Neutrophil (primary cell): ENCODE results near the gene KAT5.
A peak's percentile ranks its signal among the peaks of the same experiment; 100 is the strongest.

ENCODE experiments used
- H3K27ac ChIP-seq: fragments of 200-600 bp; sonication (generic); 2 replicates; pipeline ENCODE4 v1.5.1; 2016; ENCODE audit warnings: mild to moderate bottlenecking, moderate library complexity
- H3K27me3 ChIP-seq: fragments of 200-600 bp; sonication (generic); 2 replicates; pipeline ENCODE4 v1.6.0; 2016; ENCODE audit warnings: mild to moderate bottlenecking
- H3K36me3 ChIP-seq: fragments of 200-600 bp; sonication (generic); 2 replicates; pipeline ENCODE4 v1.5.1; 2017
- H3K4me1 ChIP-seq, 2 experiments: fragments of 200-600 bp in 1 of 2; sonication (generic) in 1 of 2; 1 replicate in 1 of 2; 2 replicates in 1 of 2; pipeline versions ENCODE4 v1.5.1 to v1.6.1; 2013 to 2016; ENCODE audit warnings: low read depth in 1 of 2, low read length in 1 of 2, mild to moderate bottlenecking in 1 of 2, moderate library complexity in 1 of 2; ENCODE audit not compliant: control insufficient read depth in 1 of 2, insufficient read depth in 1 of 2
- H3K4me3 ChIP-seq, 2 experiments: fragments of 200-600 bp in 1 of 2; sonication (generic) in 1 of 2; 1 replicate in 1 of 2; 2 replicates in 1 of 2; pipeline ENCODE4 v1.5.1; 2013 to 2016; ENCODE audit warnings: low read depth in 1 of 2, low read length in 1 of 2, mild to moderate bottlenecking in 1 of 2, moderate library complexity in 1 of 2
- H3K9me3 ChIP-seq: fragments of 200-600 bp; sonication (generic); 2 replicates; pipeline ENCODE4 v1.5.1; 2016
- CTCF ChIP-seq: fragments of 200-600 bp; sonication (generic); IDR thresholded peaks from 2 replicates; pipeline ENCODE4 v1.5.1; 2016; ENCODE audit warnings: antibody characterized with exemption

The KAT5 gene

DNA sequence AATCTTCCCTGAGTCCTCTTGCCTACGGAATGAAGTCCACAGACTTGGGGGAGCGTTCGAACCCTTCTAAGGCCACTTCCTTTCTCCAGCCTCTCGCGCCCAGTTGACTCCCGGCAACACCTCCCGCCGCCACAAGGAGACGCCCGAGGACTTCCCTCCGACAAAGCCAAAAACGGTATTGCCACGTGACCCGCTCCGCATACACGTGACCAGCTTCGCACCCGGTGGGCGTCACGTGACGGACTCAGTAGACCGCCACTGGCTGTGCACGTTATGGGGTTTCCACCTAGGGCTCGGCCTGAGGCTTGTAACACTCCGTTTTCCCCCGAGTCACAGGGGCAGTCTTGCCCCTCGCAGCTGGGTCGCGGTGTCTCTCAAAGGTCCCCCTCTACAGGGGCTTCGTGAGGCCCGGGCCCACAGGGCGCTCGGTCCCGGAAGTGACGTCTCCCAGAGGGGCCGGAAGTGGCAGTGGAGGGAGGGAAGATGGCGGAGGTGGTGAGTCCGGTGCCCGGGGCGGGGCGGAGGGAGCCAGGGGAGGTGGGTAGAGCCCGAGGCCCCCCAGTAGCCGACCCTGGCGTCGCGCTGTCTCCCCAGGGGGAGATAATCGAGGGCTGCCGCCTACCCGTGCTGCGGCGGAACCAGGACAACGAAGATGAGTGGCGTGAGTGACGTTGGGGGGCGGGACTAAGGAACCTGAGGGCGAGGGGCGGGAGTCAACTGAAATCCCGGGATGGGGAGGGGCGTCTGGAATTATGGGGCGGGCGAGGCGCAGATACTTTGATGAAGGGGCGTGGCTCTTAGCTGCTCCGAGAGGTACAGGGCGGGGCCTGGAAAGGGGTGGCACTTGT, at the start of gene KAT5:
Gene KAT5, plus strand, starts transcription at position 468 of the 848 bp plus-strand sequence. Its CDS starts 16 bp downstream, at position 484.
- H3K9me3 ChIP-seq, result no peaks in the 10 kb centered on the region
- peaks cover 48% of the 10 kb centered on the region for H3K36me3 ChIP-seq
- H3K4me1 ChIP-seq, result peaks cover 15% of the 10 kb centered on the region in 2 experiments
- TF ChIP-seq CTCF, result peak; percentile 99
- no peaks in the 10 kb centered on the region for H3K27me3 ChIP-seq
- H3K27ac ChIP-seq, result peak within 1 kb of the TSS; percentile 99
- peak within 1 kb of the TSS; percentile 99 for H3K4me3 ChIP-seq

GRCh38 chr11:65662799-65663638, 49.0 kb upstream of the KAT5 start, which contains the start of gene RELA:
Gene RELA, minus strand, starts transcription at chr11:65662916. Its CDS starts 84 bp downstream, at chr11:65662832.
- Histone ChIP-seq H3K27me3 (no peaks in the 10 kb centered on the region), H3K36me3 (peaks cover 37% of the 10 kb centered on the region), H3K4me3 (peak within 1 kb of the TSS; percentile 85 to 87), H3K4me1 (peaks cover 26 to 29% of the 10 kb centered on the region in 2 experiments), H3K27ac (peak within 1 kb of the TSS; percentile 99), H3K9me3 (no peaks in the 10 kb centered on the region)
- peak; percentile 68 for TF ChIP-seq CTCF

GRCh38 chr11:65663639-65664200, 48.3 kb upstream of the KAT5 start:
- H3K27me3 ChIP-seq, result no peaks in the 10 kb centered on the region
- H3K9me3 ChIP-seq, result no peaks in the 10 kb centered on the region
- peak; percentile 17 for TF ChIP-seq CTCF
- H3K27ac ChIP-seq, result peak overlapping the region; percentile 99
- peaks cover 30% of the 10 kb centered on the region for H3K36me3 ChIP-seq
- H3K4me3 ChIP-seq, result peak overlapping the region; percentile 85 to 87
- peaks cover 26 to 29% of the 10 kb centered on the region in 2 experiments for H3K4me1 ChIP-seq

- H3K36me3 ChIP-seq, result no peaks in the 10 kb centered on the region
- no peak overlapping the region for H3K27ac ChIP-seq
- H3K27me3 ChIP-seq, result no peaks in the 10 kb centered on the region
- TF ChIP-seq CTCF, result no peak
- no peak overlapping the region for H3K4me3 ChIP-seq
- H3K4me1 ChIP-seq, result no peaks in the 10 kb centered on the region
- no peaks in the 10 kb centered on the region for H3K9me3 ChIP-seq
Observed at GRCh38 chr11:65672180-65672860, 39.7 kb upstream of the KAT5 start.

- Histone ChIP-seq H3K27me3 (no peaks in the 10 kb centered on the region), H3K4me1 (no peaks in the 10 kb centered on the region), H3K9me3 (no peaks in the 10 kb centered on the region), H3K27ac (no peak overlapping the region), H3K4me3 (no peak overlapping the region), H3K36me3 (no peaks in the 10 kb centered on the region)
- TF ChIP-seq CTCF, result no peak
Observed at GRCh38 chr11:65672982-65673381, 39.1 kb upstream of the KAT5 start.
